GM10248 (cell line): ENCODE data around the gene PDE3A.

Experiments used
- CTCF ChIA-PET: fragments of 300-600 bp; sonication (Branson Sonifier 250); formaldehyde crosslinking; extraction: SDS; loops from one replicate; lab custom pipeline; 2021; ENCODE audit warnings: antibody characterized with exemption; lab: Yijun Ruan, JAX
- POLR2A ChIA-PET: fragments of 350-650 bp; sonication (Branson Sonifier 250); formaldehyde crosslinking; extraction: SDS; loops from one replicate; lab custom pipeline; 2020; ENCODE audit warnings: antibody characterized with exemption; lab: Yijun Ruan, JAX
- DNase-seq: peaks from one replicate; pipeline ENCODE4 v3.0.0; 2012; ENCODE audit errors: extremely low spot score
- CTCF ChIP-seq: IDR thresholded peaks from 2 replicates; pipeline ENCODE4 v1.5.1; 2012; ENCODE audit warnings: mild to moderate bottlenecking, low read depth; ENCODE audit errors: extremely low read depth, missing control alignments, control extremely low read depth

PDE3A gene

GRCh38 chr12:20514598-20514997 is 146.3 kb downstream of the PDE3A start:
- TF ChIP-seq CTCF = no peak
- no peak for DNase-seq
- ChIA-PET POLR2A (no interaction called here), CTCF (no interaction called here)

GRCh38 chr12:20520532-20520931 is 152.2 kb downstream of the PDE3A start:
- TF ChIP-seq CTCF = no peak
- DNase-seq = no peak
- ChIA-PET CTCF (interaction anchor here (1.1 kb wide), 1 partner anchor 14 kb away, joined by 3 read pairs; no protein-coding TSS in a partner anchor), POLR2A (no interaction called here)

- ChIA-PET CTCF (no interaction called here), POLR2A (no interaction called here)
- TF ChIP-seq CTCF = no peak
- no peak for DNase-seq
Observed at GRCh38 chr12:20523658-20524057, 155.3 kb downstream of the PDE3A start.

- CTCF ChIA-PET = interaction anchor here (1.0 kb wide), 1 partner anchor 26 kb away, joined by 3 read pairs; no protein-coding TSS in a partner anchor
- TF ChIP-seq CTCF = no peak
- POLR2A ChIA-PET = no interaction called here
- DNase-seq = no peak
Observed at GRCh38 chr12:20524113-20524512, 155.8 kb downstream of the PDE3A start.

- no peak for TF ChIP-seq CTCF
- no peak for DNase-seq
- CTCF ChIA-PET = interaction anchor here (1.0 kb wide), 1 partner anchor 25 kb away, joined by 3 read pairs; no protein-coding TSS in a partner anchor
- POLR2A ChIA-PET = no interaction called here
Observed at GRCh38 chr12:20525064-20525610, 156.8 kb downstream of the PDE3A start.

- no peak for TF ChIP-seq CTCF
- ChIA-PET CTCF (interaction anchor here (0.9 to 1.1 kb wide), 2 partner anchors 9 to 16 kb away, joined by 3 read pairs; no protein-coding TSS in a partner anchor), POLR2A (no interaction called here)
- DNase-seq = no peak
Observed at GRCh38 chr12:20527417-20528163, 159.3 kb downstream of the PDE3A start.
